Panc1 (cell line): Measurements from ENCODE around the gene CCR7. TPM values are rescaled to one million over a fixed set of nuclear protein-coding genes. Genes with fewer than 3 reads are reported as not detected.

Source experiments
- ATAC-seq: fragments of 200-7000 bp; cut with Tn5 transposase; 2 replicates; pipeline ENCODE4 v1.9.1; 2020; ENCODE audit warnings: mild to moderate bottlenecking, moderate library complexity
- BruUV-seq: library from RNA; stranded (reverse); fragments of 400-500 nt; replicated peaks from 2 replicates; lab custom pipeline; 2021; lab: Mats Ljungman, UMichigan
- CTCF ChIA-PET: fragments of 300-600 bp; sonication (Branson Sonifier 250); formaldehyde crosslinking; loops from one replicate; lab custom pipeline; 2022; ENCODE audit warnings: antibody characterized with exemption; lab: Charles Lee
- POLR2A ChIA-PET: fragments of 300-600 bp; sonication (Branson Sonifier 250); formaldehyde crosslinking; loops from one replicate; lab custom pipeline; 2022; ENCODE audit warnings: antibody characterized with exemption; lab: Charles Lee
- DNase-seq: peaks from one replicate; pipeline ENCODE4 v3.0.0-alpha.2; 2010; ENCODE audit warnings: low read depth, low spot score
- H3K27ac ChIP-seq: 2 replicates; pipeline ENCODE4 v1.5.1; 2011; ENCODE audit warnings: mild to moderate bottlenecking, low read length, inconsistent platforms
- H3K27me3 ChIP-seq: fragments of 200-500 bp; sonication (Bioruptor generic); 2 replicates; pipeline ENCODE4 v1.6.0; 2014; ENCODE audit warnings: low read length, inconsistent platforms; ENCODE audit not compliant: control insufficient read depth, insufficient read depth
- H3K36me3 ChIP-seq: fragments of 200-500 bp; sonication (Bioruptor generic); 2 replicates; pipeline ENCODE4 v1.5.1; 2014; ENCODE audit warnings: inconsistent platforms, mild to moderate bottlenecking, low read length, moderate library complexity; ENCODE audit not compliant: control insufficient read depth, insufficient read depth
- H3K4me1 ChIP-seq: 2 replicates; pipeline ENCODE4 v1.5.1; 2011; ENCODE audit warnings: inconsistent platforms, mild to moderate bottlenecking, low read length, moderate library complexity; ENCODE audit not compliant: control insufficient read depth, insufficient read depth
- H3K4me3 ChIP-seq, 2 experiments: 2 replicates each; pipeline ENCODE4 v1.5.1; 2011 to 2012; ENCODE audit warnings: low read depth in 2 of 2, low read length in 2 of 2, mild to moderate bottlenecking in 2 of 2, inconsistent platforms in 1 of 2, moderate library complexity in 1 of 2
- H3K9me3 ChIP-seq: fragments of 200-500 bp; sonication (Bioruptor generic); 2 replicates; pipeline ENCODE4 v1.5.1; 2014; ENCODE audit warnings: low read depth, mild to moderate bottlenecking, inconsistent platforms, low read length, moderate library complexity; ENCODE audit not compliant: control insufficient read depth, insufficient read depth
- CTCF ChIP-seq: fragments of 450-650 bp; IDR thresholded peaks from 2 replicates; pipeline ENCODE4 v1.5.1; 2017; ENCODE audit warnings: mild to moderate bottlenecking
- POLR2AphosphoS5 ChIP-seq: IDR thresholded peaks from 2 replicates; pipeline ENCODE4 v1.6.1; 2012; ENCODE audit warnings: mild to moderate bottlenecking, low read depth, low read length, moderate library complexity
- REST ChIP-seq, 2 experiments: IDR thresholded peaks; 2 replicates each; pipeline ENCODE4 v1.6.1; 2011 to 2012; ENCODE audit warnings: low read depth in 2 of 2, control low read depth in 1 of 2, low read length in 1 of 2, mild to moderate bottlenecking in 1 of 2, moderate library complexity in 1 of 2; ENCODE audit not compliant: insufficient read depth in 1 of 2
- SIN3A ChIP-seq: IDR thresholded peaks from 2 replicates; pipeline ENCODE4 v1.6.1; 2012; ENCODE audit warnings: low read depth, mild to moderate bottlenecking, low read length, moderate library complexity, borderline replicate concordance; ENCODE audit not compliant: insufficient read depth
- TCF7L2 ChIP-seq: IDR thresholded peaks from 2 replicates; pipeline ENCODE4 v1.6.1; 2011; ENCODE audit warnings: mild to moderate bottlenecking, low read depth, low read length, inconsistent platforms
- in situ Hi-C: cut with HindIII; loops from 2 replicates; pipeline ENCODE4 v1.10.0; 2016; ENCODE audit warnings: low sequenced_read_pairs, low pct_unique_long_range_greater_than_20kb
- intact Hi-C: fragments of 100-400 bp; cut with micrococcal nuclease; formaldehyde crosslinking; loops from one replicate; pipeline ENCODE4 v1.10.0; 2022; ENCODE audit not compliant: unreplicated experiment
- total RNA-seq: library from RNA; stranded (reverse); gene quantifications from one replicate; pipeline ENCODE4 v1.2.1, GENCODE V29; 2021; ENCODE audit not compliant: unreplicated experiment

Gene CCR7
- total RNA-seq, 1 experiment from 2014 or later: 0.44 TPM

GRCh38 chr17:40579471-40579870 lies 14.2 kb upstream of the CCR7 start:
- POLR2A ChIA-PET: no interaction called here
- Histone ChIP-seq H3K9me3 (no peaks in the 10 kb centered on the region), H3K27me3 (peaks cover 5% of the 10 kb centered on the region), H3K4me1 (no peaks in the 10 kb centered on the region), H3K36me3 (no peaks in the 10 kb centered on the region), H3K4me3 (no peak overlapping the region), H3K27ac (no peak overlapping the region)
- BruUV-seq: no TSS peak
- intact Hi-C loops: no loop called here
- in situ Hi-C loops: no loop called here
- no peak for ATAC-seq
- CTCF ChIA-PET: no interaction called here
- DNase-seq: no peak
- TF ChIP-seq POLR2AphosphoS5 (no peak), TCF7L2 (no peak), SIN3A (no peak), CTCF (no peak), REST (IDR thresholded peaks at IDR 0.05; ENCODE audit: insufficient read depth in 1 of 2, low read depth in 2 of 2, low read length in 1 of 2) (no peak)

GRCh38 chr17:40577611-40578065 lies 12.4 kb upstream of the CCR7 start:
- CTCF ChIA-PET: interaction anchor here (1.8 kb wide), 1 partner anchor 17 kb away, joined by 5 read pairs; no protein-coding TSS in a partner anchor

GRCh38 chr17:40576113-40576740 lies 11.0 kb upstream of the CCR7 start:
- TF ChIP-seq SIN3A (no peak), POLR2AphosphoS5 (no peak), TCF7L2 (no peak), CTCF (no peak), REST (IDR thresholded peaks at IDR 0.05; ENCODE audit: insufficient read depth in 1 of 2, low read depth in 2 of 2, low read length in 1 of 2) (no peak)
- CTCF ChIA-PET: interaction anchor here (0.6 to 1.8 kb wide), 3 partner anchors 16 to 100 kb away, joined by 5 to 8 read pairs (median 7); no protein-coding TSS in a partner anchor
- H3K4me1 ChIP-seq: no peaks in the 10 kb centered on the region
- intact Hi-C loops: no loop called here
- peaks cover 3% of the 10 kb centered on the region; the same call in 1 of the 2 replicates for H3K27me3 ChIP-seq
- DNase-seq (no peak), ATAC-seq (no peak)
- H3K4me3 ChIP-seq: no peak overlapping the region
- no peaks in the 10 kb centered on the region for H3K36me3 ChIP-seq
- in situ Hi-C loops: no loop called here
- BruUV-seq: no TSS peak
- no peak overlapping the region for H3K27ac ChIP-seq
- H3K9me3 ChIP-seq: no peaks in the 10 kb centered on the region
- POLR2A ChIA-PET: no interaction called here

More at GRCh38 chr17:40577611-40578065, 12.4 kb upstream of the CCR7 start:
- TF ChIP-seq TCF7L2: no peak
- H3K27me3 ChIP-seq: peaks cover 5% of the 10 kb centered on the region
- no TSS peak for BruUV-seq
- H3K27ac ChIP-seq: no peak overlapping the region
- ATAC-seq (no peak), DNase-seq (no peak)
- no peak overlapping the region for H3K4me3 ChIP-seq
- H3K4me1 ChIP-seq: no peaks in the 10 kb centered on the region
- in situ Hi-C loops (no loop called here), intact Hi-C loops (no loop called here)
- POLR2A ChIA-PET: no interaction called here
- no peaks in the 10 kb centered on the region for H3K36me3 ChIP-seq
- H3K9me3 ChIP-seq: no peaks in the 10 kb centered on the region
